Lower leg skin (tissue), 4 donors: ENCODE measurements around the gene TTC39C. TPM values are rescaled to one million over a fixed set of nuclear protein-coding genes. Genes with fewer than 3 reads are reported as not detected.

ENCODE experiments used
- DNase-seq, 2 donors: peaks; one replicate each; pipeline ENCODE4 v3.0.0-alpha.2; 2019; ENCODE audit warnings: low spot score in 2 of 2
- H3K4me3 ChIP-seq: fragments of 200-600 bp; sonication (generic); 2 replicates; pipeline ENCODE4 v1.5.1; 2017; ENCODE audit warnings: mild to moderate bottlenecking, low read depth; ENCODE audit not compliant: poor library complexity, severe bottlenecking
- POLR2A ChIP-seq, 2 donors: fragments of 450-650 bp; IDR thresholded peaks; one replicate each; pipeline ENCODE4 v1.6.1; 2016 to 2017; ENCODE audit warnings: antibody characterized with exemption in 2 of 2, mild to moderate bottlenecking in 1 of 2, moderate library complexity in 1 of 2
- WGBS, 2 donors: methylation state at CpG; one replicate each; pipeline ENCODE4 v1.1.5; 2018; 5-methylcytosine and 5-hydroxymethylcytosine counted together
- intact Hi-C: fragments of 100-400 bp; cut with DNase I; formaldehyde crosslinking; loops from one replicate; pipeline ENCODE4 v1.15.0; 2023; ENCODE audit warnings: low total_unique reads
- total RNA-seq, 4 donors: library from RNA; depleted of rRNA; stranded (reverse); fragments of >200 nt; gene quantifications; one replicate each; pipeline ENCODE4 v1.1.0, GENCODE V29; 2016
- TF ChIP-seq, protein P1 (sequence below), 3 donors: fragments of 450-650 bp; IDR thresholded peaks; one replicate each; pipeline ENCODE4 v1.5.1; 2016; ENCODE audit warnings: antibody characterized with exemption in 3 of 3, mild to moderate bottlenecking in 3 of 3, moderate library complexity in 2 of 3

Gene TTC39C
- total RNA-seq, 4 donors from 2014 or later: 66.6 to 96.7 (median 82.1) TPM

DNA sequence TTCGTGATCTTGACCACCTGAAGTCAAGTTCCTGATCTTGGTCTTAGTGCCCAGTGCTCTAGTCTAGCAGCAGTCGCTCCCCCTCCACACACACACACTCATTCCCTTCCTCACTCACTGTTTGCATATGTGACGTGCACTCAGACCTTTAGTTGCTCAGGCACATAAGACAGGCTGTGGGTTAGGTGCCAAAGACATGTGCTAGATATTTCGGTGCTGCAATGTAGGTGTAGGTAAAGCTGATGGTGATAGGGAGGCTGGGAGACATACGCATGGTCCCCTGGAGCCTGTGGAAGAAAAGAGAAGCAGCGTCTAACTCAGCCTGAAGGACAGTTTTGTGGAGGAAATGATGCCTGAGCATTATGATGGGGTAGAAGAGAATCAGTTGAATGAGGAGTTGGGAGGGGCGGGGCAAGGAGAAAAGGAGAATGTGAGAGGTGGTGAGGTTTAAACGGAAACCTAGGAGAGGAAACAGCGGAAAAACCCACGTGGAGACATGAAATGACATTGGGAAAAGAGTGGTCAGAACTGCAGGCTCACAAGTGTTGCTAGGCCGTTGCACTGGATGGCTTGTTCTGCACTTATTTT is 3.8 kb downstream of the TTC39C start:
- 87 to 89% methylated on average over 11 of the region's 11 CpGs for WGBS, 2 donors
- intact Hi-C loops: no loop called here
- no peak overlapping the region for H3K4me3 ChIP-seq
- DNase-seq: no peak
- no peak for TF ChIP-seq POLR2A (IDR thresholded peaks at IDR 0.05)
- TF ChIP-seq, protein P1, sequence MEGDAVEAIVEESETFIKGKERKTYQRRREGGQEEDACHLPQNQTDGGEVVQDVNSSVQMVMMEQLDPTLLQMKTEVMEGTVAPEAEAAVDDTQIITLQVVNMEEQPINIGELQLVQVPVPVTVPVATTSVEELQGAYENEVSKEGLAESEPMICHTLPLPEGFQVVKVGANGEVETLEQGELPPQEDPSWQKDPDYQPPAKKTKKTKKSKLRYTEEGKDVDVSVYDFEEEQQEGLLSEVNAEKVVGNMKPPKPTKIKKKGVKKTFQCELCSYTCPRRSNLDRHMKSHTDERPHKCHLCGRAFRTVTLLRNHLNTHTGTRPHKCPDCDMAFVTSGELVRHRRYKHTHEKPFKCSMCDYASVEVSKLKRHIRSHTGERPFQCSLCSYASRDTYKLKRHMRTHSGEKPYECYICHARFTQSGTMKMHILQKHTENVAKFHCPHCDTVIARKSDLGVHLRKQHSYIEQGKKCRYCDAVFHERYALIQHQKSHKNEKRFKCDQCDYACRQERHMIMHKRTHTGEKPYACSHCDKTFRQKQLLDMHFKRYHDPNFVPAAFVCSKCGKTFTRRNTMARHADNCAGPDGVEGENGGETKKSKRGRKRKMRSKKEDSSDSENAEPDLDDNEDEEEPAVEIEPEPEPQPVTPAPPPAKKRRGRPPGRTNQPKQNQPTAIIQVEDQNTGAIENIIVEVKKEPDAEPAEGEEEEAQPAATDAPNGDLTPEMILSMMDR (IDR thresholded peaks at IDR 0.05): no peak

DNA sequence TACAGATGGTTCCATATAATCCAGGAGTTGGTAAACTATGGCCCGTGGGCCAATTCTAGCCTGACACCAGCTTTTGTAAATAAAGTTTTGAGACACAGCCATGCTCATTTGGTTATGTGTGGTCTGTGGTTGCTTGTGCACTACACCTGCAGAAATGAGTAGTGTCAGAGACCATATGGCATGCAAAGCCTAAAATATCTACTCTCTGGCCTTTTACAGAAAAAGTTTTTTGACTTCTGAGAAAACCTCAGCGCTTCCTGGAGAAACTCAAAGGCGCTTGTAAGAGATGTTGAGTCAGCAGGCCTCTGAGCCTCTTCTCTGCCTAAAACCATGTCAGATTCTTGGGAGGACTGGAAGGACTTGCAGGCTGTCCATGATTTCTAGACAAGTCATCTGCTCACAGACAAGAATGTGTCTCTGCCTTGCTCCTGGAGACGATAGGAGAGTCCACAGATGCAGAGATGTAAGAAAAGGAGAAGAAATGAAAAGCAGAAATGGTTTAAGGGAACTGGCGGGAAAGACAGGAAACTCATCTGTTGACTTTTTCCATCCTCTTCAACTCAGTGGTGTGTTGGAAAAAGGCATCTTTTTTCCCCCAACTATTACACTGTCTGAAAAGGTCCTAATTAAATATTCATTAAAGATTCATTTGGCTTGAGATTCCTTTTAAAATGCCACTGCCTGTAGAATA is 5.2 kb downstream of the TTC39C start:
- H3K4me3 ChIP-seq: no peak overlapping the region
- no peak for TF ChIP-seq POLR2A (IDR thresholded peaks at IDR 0.05)
- TF ChIP-seq, protein P1 (IDR thresholded peaks at IDR 0.05): no peak
- intact Hi-C loops: no loop called here
- WGBS, 2 donors: 80 to 84% methylated on average over 5 of the region's 5 CpGs
- DNase-seq: no peak

DNA sequence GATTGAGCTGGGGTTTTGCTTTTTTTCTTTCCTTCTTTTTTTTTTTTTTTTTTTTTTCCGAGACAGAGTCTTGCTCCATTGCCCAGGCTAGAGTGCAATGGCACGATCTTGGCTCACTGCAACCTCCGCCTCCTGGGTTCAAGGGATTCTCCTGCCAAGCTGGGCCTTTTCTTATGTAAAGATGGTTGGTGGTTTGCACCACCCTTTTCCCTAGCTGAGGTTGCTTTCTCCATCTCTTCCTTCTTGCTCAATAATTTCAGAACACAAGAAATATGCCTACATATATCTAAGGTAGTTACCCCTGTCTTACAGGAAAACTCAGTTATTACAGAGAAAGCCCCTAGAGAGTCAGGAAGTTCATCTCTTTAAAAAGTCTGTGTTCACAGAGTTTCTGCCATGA is 7.0 kb downstream of the TTC39C start:
- WGBS, 2 donors: 55 to 57% methylated on average over 3 of the region's 3 CpGs
- TF ChIP-seq POLR2A (IDR thresholded peaks at IDR 0.05): no peak
- TF ChIP-seq, protein P1 (IDR thresholded peaks at IDR 0.05): no peak
- intact Hi-C loops: no loop called here
- no peak overlapping the region for H3K4me3 ChIP-seq
- DNase-seq: no peak

DNA sequence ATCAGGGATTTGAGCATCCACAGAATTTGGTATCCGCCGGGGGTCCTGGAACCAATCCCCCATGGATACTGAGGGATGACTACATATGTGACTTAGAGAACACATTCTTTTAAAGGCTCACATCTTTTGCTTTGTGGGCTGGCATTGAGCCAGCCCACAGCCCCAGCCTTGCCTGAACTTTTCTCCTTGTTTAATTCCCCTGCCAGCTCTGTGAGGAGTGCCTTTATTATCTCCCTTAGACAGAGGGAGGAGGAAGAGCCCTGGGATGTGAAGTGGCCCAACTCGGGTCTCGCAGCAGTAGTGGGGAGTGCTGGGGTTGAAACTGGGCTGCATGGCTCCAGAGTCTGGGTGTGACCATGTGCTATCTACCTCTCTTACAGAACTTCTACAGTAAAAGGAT is 7.6 kb downstream of the TTC39C start:
- TF ChIP-seq POLR2A (IDR thresholded peaks at IDR 0.05): no peak
- TF ChIP-seq, protein P1 (IDR thresholded peaks at IDR 0.05): no peak
- WGBS, 2 donors: 43 to 53% methylated on average over 4 of the region's 4 CpGs
- no peak overlapping the region for H3K4me3 ChIP-seq
- DNase-seq: no peak
- intact Hi-C loops: no loop called here

DNA sequence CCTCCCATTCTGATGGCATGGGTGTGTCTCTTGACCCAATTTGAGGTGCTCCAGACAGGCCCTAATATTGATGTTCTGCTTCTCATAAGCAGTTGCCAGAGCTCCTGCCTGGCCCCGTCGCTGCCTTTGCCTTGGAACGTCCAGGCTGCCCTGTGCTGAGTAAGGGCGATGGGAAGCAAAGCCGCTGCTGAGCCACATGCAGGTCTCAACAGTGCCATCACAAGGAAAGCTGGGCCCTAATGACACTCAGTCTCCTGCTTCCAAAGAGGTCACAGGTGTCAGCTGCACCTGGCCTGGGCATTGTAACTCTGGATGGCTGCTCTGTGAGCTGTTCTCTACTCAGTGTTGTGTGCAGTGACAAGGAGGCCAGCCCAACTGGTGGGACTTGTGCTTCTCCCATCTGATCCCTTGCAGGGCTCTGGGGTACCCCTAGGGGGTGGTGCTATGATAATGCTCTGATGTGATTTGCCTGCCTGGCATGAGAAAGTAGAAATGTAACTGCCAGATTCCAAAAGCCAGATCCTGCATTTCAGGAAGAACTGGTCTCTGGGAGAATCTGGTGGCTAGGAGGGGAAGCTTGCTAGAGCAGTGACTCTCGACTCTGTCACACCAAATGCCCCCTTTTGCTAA is 8.7 kb downstream of the TTC39C start:
- H3K4me3 ChIP-seq: no peak overlapping the region
- peak in 1 of 2 donors; percentile 45 for DNase-seq
- 64 to 69% methylated on average over 6 of the region's 6 CpGs for WGBS, 2 donors
- intact Hi-C loops: no loop called here
- TF ChIP-seq POLR2A (IDR thresholded peaks at IDR 0.05): no peak
- TF ChIP-seq, protein P1 (IDR thresholded peaks at IDR 0.05): no peak
